ENCODE measurements around the gene COL5A2. TPM values are rescaled to one million over a fixed set of nuclear protein-coding genes. Genes with fewer than 3 reads are reported as not detected.

COL5A2 gene
- total RNA-seq, 2 donors from 2014 or later: 8.2 to 17.6 TPM

DNA sequence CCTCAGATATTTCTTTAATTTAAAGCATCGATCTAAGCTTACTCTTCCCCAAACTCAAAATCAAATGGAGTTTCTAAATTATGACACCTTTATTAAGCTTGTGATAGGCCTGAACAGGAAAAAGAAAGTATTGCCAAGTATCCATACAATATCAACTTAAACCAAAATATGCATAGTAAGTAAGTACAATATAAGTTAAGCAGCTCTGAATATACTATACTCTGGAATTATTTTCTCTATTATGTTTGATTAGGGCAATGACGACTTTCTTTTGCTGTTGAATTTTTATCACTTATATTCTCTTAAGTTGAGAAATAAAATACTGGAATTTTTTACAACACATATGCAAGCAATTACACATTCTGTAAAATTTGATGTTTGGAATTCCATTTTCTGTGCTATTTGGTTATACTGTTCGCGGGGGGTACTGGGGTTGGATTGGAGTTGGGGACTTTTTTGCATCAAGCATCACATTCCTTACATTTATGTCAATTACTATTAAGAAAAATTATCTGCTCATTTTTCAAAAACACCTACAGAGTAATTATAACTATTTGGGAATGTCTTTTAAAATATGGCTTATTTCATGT, 2.2 kb downstream of the COL5A2 start:
- H3K27ac ChIP-seq: no peak overlapping the region

DNA sequence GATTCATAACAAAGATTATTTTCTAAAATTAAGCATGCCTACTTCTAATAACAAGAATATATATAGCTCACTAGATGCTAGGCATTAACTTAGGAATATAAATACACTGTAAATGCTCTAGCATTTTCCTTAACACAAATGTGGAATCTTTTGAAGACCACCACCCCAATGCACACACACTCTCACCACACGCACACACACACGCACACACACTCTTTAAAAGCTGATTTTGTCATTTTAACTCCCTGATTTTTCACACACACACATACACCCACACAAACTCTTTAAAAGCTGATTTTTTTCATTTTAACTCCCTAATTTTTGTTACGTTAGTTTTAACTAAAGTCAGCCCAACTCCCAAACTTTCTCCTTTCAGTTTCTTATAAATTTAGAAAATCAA, 3.0 kb downstream of the COL5A2 start:
- Histone ChIP-seq H3K27ac (no peak overlapping the region), H3K36me3 (no peaks in the 10 kb centered on the region), H3K4me1 (replicated peaks) (no peaks in the 10 kb centered on the region), H3K4me3 (no peak overlapping the region), H3K9me3 (no peaks in the 10 kb centered on the region), H3K27me3 (replicated peaks; ENCODE audit: insufficient read depth) (no peaks in the 10 kb centered on the region)
- TF ChIP-seq, protein P1, sequence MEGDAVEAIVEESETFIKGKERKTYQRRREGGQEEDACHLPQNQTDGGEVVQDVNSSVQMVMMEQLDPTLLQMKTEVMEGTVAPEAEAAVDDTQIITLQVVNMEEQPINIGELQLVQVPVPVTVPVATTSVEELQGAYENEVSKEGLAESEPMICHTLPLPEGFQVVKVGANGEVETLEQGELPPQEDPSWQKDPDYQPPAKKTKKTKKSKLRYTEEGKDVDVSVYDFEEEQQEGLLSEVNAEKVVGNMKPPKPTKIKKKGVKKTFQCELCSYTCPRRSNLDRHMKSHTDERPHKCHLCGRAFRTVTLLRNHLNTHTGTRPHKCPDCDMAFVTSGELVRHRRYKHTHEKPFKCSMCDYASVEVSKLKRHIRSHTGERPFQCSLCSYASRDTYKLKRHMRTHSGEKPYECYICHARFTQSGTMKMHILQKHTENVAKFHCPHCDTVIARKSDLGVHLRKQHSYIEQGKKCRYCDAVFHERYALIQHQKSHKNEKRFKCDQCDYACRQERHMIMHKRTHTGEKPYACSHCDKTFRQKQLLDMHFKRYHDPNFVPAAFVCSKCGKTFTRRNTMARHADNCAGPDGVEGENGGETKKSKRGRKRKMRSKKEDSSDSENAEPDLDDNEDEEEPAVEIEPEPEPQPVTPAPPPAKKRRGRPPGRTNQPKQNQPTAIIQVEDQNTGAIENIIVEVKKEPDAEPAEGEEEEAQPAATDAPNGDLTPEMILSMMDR (IDR thresholded peaks at IDR 0.05): no peak
- no peak for TF ChIP-seq POLR2AphosphoS5 (IDR thresholded peaks at IDR 0.05)
- TF ChIP-seq POLR2A (IDR thresholded peaks at IDR 0.05): no peak
- no peak for DNase-seq (ENCODE audit: low spot score)
- intact Hi-C loops (cut with DNase I): loop anchor here (5.0 kb wide), 1 partner anchor 59 kb away; no protein-coding TSS in a partner anchor
- 73% methylated on average over 3 of the region's 3 CpGs for WGBS

More for the DNA sequence above, 2.2 kb downstream of the COL5A2 start:
- no peaks in the 10 kb centered on the region for H3K9me3 ChIP-seq
- intact Hi-C loops (cut with DNase I): loop anchor here (5.0 kb wide), 1 partner anchor 60 kb away; no protein-coding TSS in a partner anchor
- WGBS: 76% methylated on average over 4 of the region's 4 CpGs
- H3K27me3 ChIP-seq (replicated peaks; ENCODE audit: insufficient read depth): no peaks in the 10 kb centered on the region
- TF ChIP-seq POLR2A (IDR thresholded peaks at IDR 0.05): no peak
- TF ChIP-seq, protein P1 (IDR thresholded peaks at IDR 0.05): no peak
- TF ChIP-seq POLR2AphosphoS5 (IDR thresholded peaks at IDR 0.05): no peak
- no peak overlapping the region for H3K4me3 ChIP-seq
- DNase-seq (ENCODE audit: low spot score): no peak
- H3K36me3 ChIP-seq: no peaks in the 10 kb centered on the region
- H3K4me1 ChIP-seq (replicated peaks): no peaks in the 10 kb centered on the region

DNA sequence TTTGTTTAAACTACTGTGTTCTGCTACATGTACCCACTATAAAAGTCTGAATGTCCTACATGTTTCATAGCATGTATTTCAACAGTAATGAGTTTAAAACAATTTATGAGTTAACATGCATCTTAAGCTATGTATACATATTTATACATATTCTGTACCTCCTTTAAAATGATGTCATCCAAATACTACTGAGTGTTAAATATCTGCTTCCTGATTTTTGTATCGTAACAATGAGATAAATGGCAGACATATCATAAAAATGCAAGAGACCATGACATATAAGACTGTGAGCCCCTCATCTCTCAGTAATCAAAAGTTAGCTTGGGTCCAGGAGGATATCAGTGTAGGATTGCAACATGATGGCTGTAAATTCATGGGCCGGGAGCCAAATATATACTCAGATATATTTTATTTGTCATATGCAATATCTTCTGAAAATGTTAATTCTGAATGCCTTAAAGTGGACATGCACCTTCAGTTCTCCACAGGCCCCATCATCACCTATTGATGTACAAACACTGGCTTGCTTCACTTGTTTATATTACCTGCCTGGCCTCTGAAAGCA, 3.6 kb downstream of the COL5A2 start:
- H3K27me3 ChIP-seq (replicated peaks; ENCODE audit: insufficient read depth): no peaks in the 10 kb centered on the region
- H3K27ac ChIP-seq: no peak overlapping the region
- no peak for DNase-seq (ENCODE audit: low spot score)
- no peaks in the 10 kb centered on the region for H3K4me1 ChIP-seq (replicated peaks)
- H3K36me3 ChIP-seq: no peaks in the 10 kb centered on the region
- TF ChIP-seq, protein P1 (IDR thresholded peaks at IDR 0.05): no peak
- no peak for TF ChIP-seq POLR2A (IDR thresholded peaks at IDR 0.05)
- TF ChIP-seq POLR2AphosphoS5 (IDR thresholded peaks at IDR 0.05): no peak
- intact Hi-C loops (cut with DNase I): loop anchor here (5.0 kb wide), 1 partner anchor 59 kb away; no protein-coding TSS in a partner anchor
- H3K4me3 ChIP-seq: no peak overlapping the region
- H3K9me3 ChIP-seq: no peaks in the 10 kb centered on the region
- 72% methylated on average over 2 of the region's 2 CpGs for WGBS

DNA sequence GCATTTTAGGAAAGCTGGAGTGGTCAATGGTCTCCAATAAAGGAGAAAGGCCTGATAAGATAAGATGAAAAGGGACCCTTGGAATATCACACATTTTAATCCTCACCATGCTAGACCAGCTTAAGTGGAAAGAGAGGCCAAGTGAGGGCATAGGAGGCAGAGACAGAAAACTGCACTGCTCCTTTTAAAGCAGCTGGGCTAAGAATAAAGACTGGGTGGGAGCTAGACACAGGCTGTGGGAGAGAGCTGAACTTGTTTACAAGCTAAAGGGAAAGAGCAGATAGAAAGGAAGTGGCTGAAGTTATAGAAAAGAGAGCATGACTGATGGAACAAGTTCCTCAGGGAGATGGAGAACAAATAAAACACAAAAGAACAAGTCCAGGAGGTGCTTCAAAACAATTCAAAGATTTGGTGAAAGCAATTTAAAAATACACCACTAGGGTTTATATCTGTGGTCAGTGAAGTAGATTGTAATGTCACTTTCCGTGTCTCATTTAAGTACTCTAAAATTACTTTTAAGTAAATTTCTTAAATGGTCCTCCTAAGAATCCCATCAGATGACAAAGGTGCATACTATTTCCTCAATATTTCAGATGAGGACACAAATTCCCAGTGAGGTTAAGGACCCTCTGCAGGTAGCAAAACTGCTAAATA, 7.5 kb downstream of the COL5A2 start:
- H3K36me3 ChIP-seq: no peaks in the 10 kb centered on the region
- intact Hi-C loops (cut with DNase I): no loop called here
- H3K4me1 ChIP-seq (replicated peaks): no peaks in the 10 kb centered on the region
- H3K27ac ChIP-seq: no peak overlapping the region
- TF ChIP-seq POLR2A (IDR thresholded peaks at IDR 0.05) (no peak), POLR2AphosphoS5 (IDR thresholded peaks at IDR 0.05) (no peak)
- TF ChIP-seq, protein P1 (IDR thresholded peaks at IDR 0.05): no peak
- no peak for DNase-seq (ENCODE audit: low spot score)
- 88% methylated on average over 1 of the region's 1 CpG for WGBS
- H3K27me3 ChIP-seq (replicated peaks; ENCODE audit: insufficient read depth): no peaks in the 10 kb centered on the region
- H3K4me3 ChIP-seq: no peak overlapping the region
- H3K9me3 ChIP-seq: no peaks in the 10 kb centered on the region
